HepG2 (cell line): ENCODE data around the gene NFRKB. TPM values are rescaled to one million over a fixed set of nuclear protein-coding genes. Genes with fewer than 3 reads are reported as not detected.

ENCODE experiments used
- ATAC-seq: fragments of 200-7000 bp; cut with Tn5 transposase; 3 replicates; pipeline ENCODE4 v1.9.1; 2020; ENCODE audit warnings: mild to moderate bottlenecking, moderate library complexity
- BruUV-seq: library from RNA; stranded (reverse); fragments of 400-500 nt; replicated peaks from 2 replicates; lab custom pipeline; 2021; lab: Mats Ljungman, UMichigan
- CTCF ChIA-PET: fragments of 300-600 bp; formaldehyde crosslinking; extraction: SDS; loops from one replicate; lab custom pipeline; 2021; ENCODE audit warnings: low total read pairs, inconsistent platforms, low intra/inter-chr PET ratio; lab: Yijun Ruan, JAX
- POLR2A ChIA-PET: fragments of 350-600 bp; sonication (Branson Sonifier 250); formaldehyde crosslinking; loops from one replicate; lab custom pipeline; 2020; ENCODE audit warnings: antibody characterized with exemption, inconsistent platforms; lab: Yijun Ruan, JAX
- DNase-seq: peaks from one replicate; pipeline ENCODE4 v3.0.0-alpha.2; 2015; ENCODE audit warnings: low spot score
- FAIRE-seq: peaks from 3 replicates; lab custom pipeline; 2011; peaks lifted over from hg19 to GRCh38; lab: Jason Lieb, UNC
- H2AFZ ChIP-seq: one replicate; pipeline ENCODE4 v1.6.1; 2011; ENCODE audit warnings: low read length, inconsistent platforms
- H3K27ac ChIP-seq: fragments of 300-600 bp; 3 replicates; pipeline ENCODE4 v1.8.0; 2011; ENCODE audit warnings: mixed run types, mild to moderate bottlenecking, mixed read lengths, low read length, inconsistent platforms; ENCODE audit not compliant: insufficient read depth; ENCODE audit errors: extremely low read length
- H3K27me3 ChIP-seq, 2 experiments: fragments of 200-600 bp in 1 of 2; 2 replicates in 1 of 2; 3 replicates in 1 of 2; pipeline versions ENCODE4 v1.6.0 to v1.8.0; 2011; ENCODE audit warnings: low read length in 2 of 2, mild to moderate bottlenecking in 2 of 2, moderate library complexity in 2 of 2, inconsistent platforms in 1 of 2; ENCODE audit not compliant: insufficient read depth in 2 of 2, control insufficient read depth in 1 of 2
- H3K36me3 ChIP-seq, 2 experiments: fragments of 200-600 bp in 1 of 2; replicated peaks in 1 of 2; 2 replicates in 1 of 2; 3 replicates in 1 of 2; pipeline versions ENCODE4 v1.5.1 to v1.8.0; 2011; ENCODE audit warnings: low read length in 2 of 2, inconsistent platforms in 1 of 2; ENCODE audit not compliant: insufficient read depth in 2 of 2, control insufficient read depth in 1 of 2
- H3K4me1 ChIP-seq: 2 replicates; pipeline ENCODE4 v1.5.1; 2012; ENCODE audit warnings: low read length, inconsistent platforms; ENCODE audit not compliant: insufficient read depth
- H3K4me2 ChIP-seq: 2 replicates; pipeline ENCODE4 v1.6.0; 2011; ENCODE audit warnings: low read depth, low read length, inconsistent platforms
- H3K4me3 ChIP-seq, 3 experiments: fragments of 200-600 bp in 1 of 3; sonication (generic), shearing (Covaris generic) in 1 of 3; replicated peaks in 1 of 3; 2 replicates each; pipeline ENCODE4 v1.5.1; 2011 to 2016; ENCODE audit warnings: low read length in 3 of 3, inconsistent platforms in 2 of 3, low read depth in 2 of 3, mild to moderate bottlenecking in 2 of 3, control low read depth in 1 of 3, mixed read lengths in 1 of 3; ENCODE audit not compliant: insufficient read depth in 1 of 3
- H3K79me2 ChIP-seq: one replicate; pipeline ENCODE4 v1.6.1; 2011; ENCODE audit warnings: low read length, inconsistent platforms; ENCODE audit not compliant: insufficient read depth
- H3K9ac ChIP-seq: 2 replicates; pipeline ENCODE4 v1.6.0; 2011; ENCODE audit warnings: mild to moderate bottlenecking, low read depth, low read length, inconsistent platforms; ENCODE audit not compliant: insufficient read depth
- H3K9me3 ChIP-seq: 2 replicates; pipeline ENCODE4 v1.5.1; 2012; ENCODE audit warnings: mild to moderate bottlenecking, low read length
- H4K20me1 ChIP-seq: 2 replicates; pipeline ENCODE4 v1.6.0; 2011; ENCODE audit warnings: inconsistent platforms, mild to moderate bottlenecking, low read length, moderate library complexity; ENCODE audit not compliant: insufficient read depth
- HDAC6 ChIP-seq: fragments of 200-600 bp; sonication (generic); IDR thresholded peaks from 2 replicates; pipeline ENCODE4 v1.7.0; 2017; ENCODE audit warnings: mild to moderate bottlenecking, antibody characterized with exemption, low read length, low read depth
- KLF9 ChIP-seq: IDR thresholded peaks from 2 replicates; pipeline ENCODE4 v1.6.1; 2016; ENCODE audit warnings: low read depth
- KMT2A ChIP-seq: sonication (generic); formaldehyde crosslinking; IDR thresholded peaks from 2 replicates; pipeline ENCODE4 v1.4.0; 2020; ENCODE audit warnings: missing genetic modification reagents
- REL ChIP-seq: sonication (generic); formaldehyde crosslinking; conservative IDR thresholded peaks from 2 replicates; pipeline ENCODE4 v1.8.0; 2022; ENCODE audit warnings: mild to moderate bottlenecking, missing genetic modification reagents, moderate library complexity
- SATB2 ChIP-seq: sonication (generic); formaldehyde crosslinking; IDR thresholded peaks from 2 replicates; pipeline ENCODE4 v1.5.0; 2020; ENCODE audit warnings: missing genetic modification reagents
- TERF1 ChIP-seq: sonication (generic); formaldehyde crosslinking; IDR thresholded peaks from 2 replicates; pipeline ENCODE4 v1.8.0; 2022; ENCODE audit warnings: mild to moderate bottlenecking, missing genetic modification reagents, moderate library complexity
- ZNF512 ChIP-seq: sonication (generic); formaldehyde crosslinking; IDR thresholded peaks from 2 replicates; pipeline ENCODE4 v1.4.0; 2020; ENCODE audit warnings: mild to moderate bottlenecking, missing genetic modification reagents
- ZNF564 ChIP-seq: sonication (generic); formaldehyde crosslinking; IDR thresholded peaks from 2 replicates; pipeline ENCODE4 v1.8.1; 2023; ENCODE audit warnings: mild to moderate bottlenecking, missing genetic modification reagents
- WGBS: methylation state at CpG from one replicate; pipeline ENCODE4 v1.1.6; 2017; ENCODE audit warnings: low lambda C conversion rate; 5-methylcytosine and 5-hydroxymethylcytosine counted together
- in situ Hi-C: cut with HindIII; loops from 2 replicates; pipeline ENCODE4 v1.10.0; 2017; ENCODE audit warnings: low pct_unique_long_range_greater_than_20kb; ENCODE audit not compliant: extremely low pct_ligation_motif_present
- intact Hi-C: fragments of 100-400 bp; cut with micrococcal nuclease; formaldehyde crosslinking; loops from one replicate; pipeline ENCODE4 v1.10.0; 2022; ENCODE audit not compliant: unreplicated experiment
- polyA plus RNA-seq, 8 experiments: library from polyadenylated mRNA; depleted of rRNA in 3 of 8; stranded (reverse) in 7 of 8; unstranded in 1 of 8; fragments of >200 nt; fragmentation: Illumina TruSeq in 4 of 8; extraction: Trizol in 4 of 8; gene quantifications; 2 replicates each; pipeline versions ENCODE4 v1.2.1 to v1.2.3, GENCODE V29; 2011 to 2016; ENCODE audit warnings: low read depth in 4 of 8, missing spikeins in 1 of 8, mixed read lengths in 1 of 8; ENCODE audit not compliant: insufficient read depth in 1 of 8
- total RNA-seq, 5 experiments: library from RNA; depleted of rRNA; stranded (reverse); fragments of >200 nt; fragmentation: Illumina TruSeq; extraction: Trizol; gene quantifications; 2 replicates each; pipeline ENCODE4 v1.2.3, GENCODE V29; 2016; ENCODE audit warnings: low read depth in 1 of 5

Gene NFRKB
- total and polyA plus RNA-seq, 2 of the 13 experiments (the other 11 are each of a cell fraction or from before 2014, with no cell fraction given) = 22.9 to 23.7 TPM

- intact Hi-C loops (loop anchor here (5.0 kb wide), 1 partner anchor 43 kb away; no protein-coding TSS in a partner anchor), in situ Hi-C loops (no loop called here)
- Histone ChIP-seq H4K20me1 (no peaks in the 10 kb centered on the region), H3K36me3 (peaks cover 32 to 54% of the 10 kb centered on the region in 2 experiments), H3K27ac (no peak overlapping the region), H3K27me3 (no peaks in the 10 kb centered on the region), H3K4me3 (no peak overlapping the region), H3K9ac (no peak overlapping the region), H2AFZ (no peak overlapping the region), H3K4me2 (no peak overlapping the region), H3K79me2 (no peaks in the 10 kb centered on the region), H3K9me3 (no peaks in the 10 kb centered on the region), H3K4me1 (peaks cover 29% of the 10 kb centered on the region)
- DNase-seq (no peak), ATAC-seq (no peak), FAIRE-seq (no peak)
- CTCF ChIA-PET = no interaction called here
- 96% methylated on average over 5 of the region's 5 CpGs for WGBS
- BruUV-seq = no TSS peak
- TF ChIP-seq ZNF512 (no peak), KLF9 (no peak), KMT2A (no peak), HDAC6 (no peak), REL (CRISPR knock-in tag) (no peak), SATB2 (no peak), ZNF564 (CRISPR knock-in tag) (no peak), TERF1 (CRISPR knock-in tag) (no peak)
- POLR2A ChIA-PET = no interaction called here
Measured at GRCh38 chr11:129864811-129865210, 30.6 kb downstream of the NFRKB start.
